K562 (cell line): ENCODE results near the gene ZNF236. TPM values are rescaled to one million over a fixed set of nuclear protein-coding genes. Genes with fewer than 3 reads are reported as not detected.

ENCODE experiments used
- ATAC-seq: fragments of 200-7000 bp; cut with Tn5 transposase; 3 replicates; pipeline ENCODE4 v1.9.1; 2020; ENCODE audit warnings: moderate library complexity
- BruUV-seq: library from RNA; stranded (reverse); fragments of 400-500 nt; replicated peaks from 2 replicates; lab custom pipeline; 2021; lab: Mats Ljungman, UMichigan
- CTCF ChIA-PET: fragments of 300-600 bp; formaldehyde crosslinking; extraction: SDS; loops from one replicate; lab custom pipeline; 2021; ENCODE audit warnings: low intra/inter-chr PET ratio; lab: Yijun Ruan, JAX
- POLR2A ChIA-PET: fragments of 300-600, 350-650 bp; sonication (Branson Sonifier 250); formaldehyde crosslinking; extraction: SDS; loops from one replicate; lab custom pipeline; 2021; ENCODE audit warnings: antibody characterized with exemption, inconsistent platforms; lab: Yijun Ruan, JAX
- DNase-seq, 4 experiments: peaks; one replicate each; pipeline versions ENCODE4 v3.0.0 to v3.0.0-alpha.2; 2011 to 2018; ENCODE audit warnings: low spot score in 3 of 4, mixed read lengths in 3 of 4; ENCODE audit errors: extremely low read depth in 1 of 4
- FAIRE-seq: peaks from 2 replicates; lab custom pipeline; 2011; peaks lifted over from hg19 to GRCh38; lab: Jason Lieb, UNC
- H2AFZ ChIP-seq: 2 replicates; pipeline ENCODE4 v1.6.0; 2011; ENCODE audit warnings: low read depth, low read length, control low read depth, inconsistent platforms
- H3K27ac ChIP-seq: fragments of 200-600 bp; 3 replicates; pipeline ENCODE4 v1.8.0; 2011; ENCODE audit warnings: low read depth, mild to moderate bottlenecking, control low read depth, inconsistent platforms, low read length, moderate library complexity, mixed read lengths; ENCODE audit errors: extremely low read depth
- H3K27me3 ChIP-seq, 2 experiments: fragments of 300-600 bp in 1 of 2; 2 replicates in 1 of 2; 3 replicates in 1 of 2; pipeline versions ENCODE4 v1.6.0 to v1.8.0; 2011; ENCODE audit warnings: inconsistent platforms in 2 of 2, low read length in 2 of 2, mild to moderate bottlenecking in 1 of 2, mixed read lengths in 1 of 2, moderate library complexity in 1 of 2; ENCODE audit not compliant: control insufficient read depth in 2 of 2, insufficient read depth in 2 of 2
- H3K36me3 ChIP-seq: fragments of 300-600 bp; 3 replicates; pipeline ENCODE4 v1.8.0; 2011; ENCODE audit warnings: mild to moderate bottlenecking, low read length, inconsistent platforms; ENCODE audit not compliant: control insufficient read depth, insufficient read depth
- H3K4me1 ChIP-seq, 2 experiments: fragments of 200-600 bp in 1 of 2; replicated peaks in 1 of 2; 2 replicates in 1 of 2; 3 replicates in 1 of 2; pipeline versions ENCODE4 v1.5.1 to v1.8.0; 2011; ENCODE audit warnings: inconsistent platforms in 2 of 2, low read length in 2 of 2, mild to moderate bottlenecking in 1 of 2, mixed read lengths in 1 of 2, moderate library complexity in 1 of 2; ENCODE audit not compliant: control insufficient read depth in 2 of 2, insufficient read depth in 2 of 2
- H3K4me2 ChIP-seq: 2 replicates; pipeline ENCODE4 v1.6.1; 2011; ENCODE audit warnings: low read length, control low read depth, inconsistent platforms, mixed read lengths; ENCODE audit not compliant: insufficient read depth
- H3K4me3 ChIP-seq: fragments of 200-600 bp; sonication (generic), shearing (Covaris generic); 2 replicates; pipeline ENCODE4 v1.5.1; 2016; ENCODE audit warnings: control low read depth, inconsistent platforms
- H3K79me2 ChIP-seq: fragments of 200-600 bp; 3 replicates; pipeline ENCODE4 v1.8.0; 2011; ENCODE audit warnings: low read length, inconsistent platforms; ENCODE audit not compliant: control insufficient read depth, insufficient read depth
- H3K9ac ChIP-seq, 2 experiments: 2 replicates each; pipeline versions ENCODE4 v1.6.0 to v1.6.1; 2011; ENCODE audit warnings: low read depth in 2 of 2, low read length in 2 of 2, control low read depth in 1 of 2, inconsistent platforms in 1 of 2, mild to moderate bottlenecking in 1 of 2, mixed read lengths in 1 of 2; ENCODE audit not compliant: insufficient read depth in 1 of 2
- H3K9me1 ChIP-seq: one replicate; pipeline ENCODE4 v1.6.0; 2011; ENCODE audit warnings: inconsistent platforms, mild to moderate bottlenecking, low read length, moderate library complexity; ENCODE audit not compliant: control insufficient read depth, insufficient read depth
- H3K9me3 ChIP-seq: replicated peaks from 2 replicates; pipeline ENCODE4 v1.5.1; 2011; ENCODE audit warnings: low read depth, low read length, inconsistent platforms; ENCODE audit not compliant: control insufficient read depth, insufficient read depth
- H4K20me1 ChIP-seq: replicated peaks from 2 replicates; pipeline ENCODE4 v1.6.1; 2011; ENCODE audit warnings: low read length, inconsistent platforms, mixed read lengths; ENCODE audit not compliant: control insufficient read depth, insufficient read depth
- BCL6 ChIP-seq: fragments of 250-450 bp; sonication (Bioruptor Pico); IDR thresholded peaks from 2 replicates; pipeline ENCODE4 v1.4.0; 2020
- BRCA1 ChIP-seq, 2 experiments: fragments of 450-650 bp in 1 of 2; sonication (generic) in 1 of 2; formaldehyde crosslinking in 1 of 2; IDR thresholded peaks; 2 replicates each; pipeline versions ENCODE4 v1.5.0 to v1.6.1; 2017 to 2020; ENCODE audit warnings: mild to moderate bottlenecking in 1 of 2, missing genetic modification reagents in 1 of 2
- FOXA1 ChIP-seq: fragments of 450-650 bp; IDR thresholded peaks from 2 replicates; pipeline ENCODE4 v1.6.1; 2016; ENCODE audit warnings: mild to moderate bottlenecking, borderline replicate concordance
- FOXP4 ChIP-seq: sonication (generic); formaldehyde crosslinking; IDR thresholded peaks from 2 replicates; pipeline ENCODE4 v1.8.0; 2022; ENCODE audit warnings: mild to moderate bottlenecking, missing genetic modification reagents, borderline replicate concordance
- NFE2L1 ChIP-seq: fragments of 450-650 bp; IDR thresholded peaks from 2 replicates; pipeline ENCODE4 v1.6.1; 2016; ENCODE audit warnings: missing genetic modification characterization, low read depth, mild to moderate bottlenecking, missing compliant biosample characterization, moderate library complexity, borderline replicate concordance
- NFXL1 ChIP-seq: fragments of 450-650 bp; formaldehyde crosslinking; IDR thresholded peaks from 2 replicates; pipeline ENCODE4 v1.4.0; 2021; ENCODE audit warnings: mild to moderate bottlenecking
- PTTG1 ChIP-seq: fragments of 450-650 bp; IDR thresholded peaks from 2 replicates; pipeline ENCODE4 v1.6.1; 2016; ENCODE audit warnings: low read depth, mild to moderate bottlenecking, missing genetic modification characterization, missing compliant biosample characterization
- STAT5A ChIP-seq: IDR thresholded peaks from 2 replicates; pipeline ENCODE4 v1.6.1; 2012; ENCODE audit warnings: low read length, inconsistent platforms, borderline replicate concordance
- ZNF445 ChIP-seq: fragments of 250-450 bp; sonication (Bioruptor Pico); IDR thresholded peaks from 2 replicates; pipeline ENCODE4 v1.4.0; 2020; ENCODE audit warnings: low read depth, mild to moderate bottlenecking, moderate library complexity
- ZNF511 ChIP-seq: sonication (generic); formaldehyde crosslinking; IDR thresholded peaks from 2 replicates; pipeline ENCODE4 v1.8.0; 2022; ENCODE audit warnings: mild to moderate bottlenecking, missing genetic modification reagents
- WGBS: fragments of 100-300 bp; shearing (Covaris generic); methylation state at CpG from one replicate; pipeline ENCODE4 v1.1.6; 2016; ENCODE audit warnings: low coverage, mixed read lengths; ENCODE audit not compliant: insufficient coverage; ENCODE audit errors: missing lambda C conversion rate; 5-methylcytosine and 5-hydroxymethylcytosine counted together
- in situ Hi-C: fragments of 300-500 bp; cut with MboI; formaldehyde crosslinking; loops from 4 replicates; pipeline ENCODE4 v1.15.0; 2018; ENCODE audit warnings: inconsistent platforms, mixed read lengths
- intact Hi-C: fragments of 100-400 bp; cut with micrococcal nuclease; formaldehyde crosslinking; loops from 2 replicates; pipeline ENCODE4 v1.14.2; 2022
- polyA plus RNA-seq, 8 experiments: library from polyadenylated mRNA; depleted of rRNA in 4 of 8; stranded (reverse) in 5 of 8; unstranded in 3 of 8; fragments of >200 nt; fragmentation: Nextera tagmentation in 2 of 8; fragmentation: Illumina TruSeq in 1 of 8; extraction: Ambion mirVana in 2 of 8; extraction: Trizol in 1 of 8; gene quantifications; 2 replicates each; pipeline versions ENCODE4 v1.2.1 to v1.2.3, GENCODE V29; 2011 to 2014; ENCODE audit warnings: inconsistent platforms in 1 of 8, missing spikeins in 1 of 8
- total RNA-seq, 7 experiments: library from RNA; depleted of rRNA in 6 of 7; stranded (reverse); fragments of >200 nt in 6 of 7; fragmentation: Illumina TruSeq in 2 of 7; extraction: Trizol in 2 of 7; gene quantifications; 2 replicates each; pipeline versions ENCODE4 v1.2.1 to v1.2.3, GENCODE V29; 2011 to 2021; ENCODE audit warnings: low replicate concordance in 1 of 7

Gene ZNF236
- total and polyA plus RNA-seq, 9 of the 15 experiments (the other 6 are each of a cell fraction or from before 2014, with no cell fraction given), result 0.35 to 8.7 (median 3.4) TPM

DNA sequence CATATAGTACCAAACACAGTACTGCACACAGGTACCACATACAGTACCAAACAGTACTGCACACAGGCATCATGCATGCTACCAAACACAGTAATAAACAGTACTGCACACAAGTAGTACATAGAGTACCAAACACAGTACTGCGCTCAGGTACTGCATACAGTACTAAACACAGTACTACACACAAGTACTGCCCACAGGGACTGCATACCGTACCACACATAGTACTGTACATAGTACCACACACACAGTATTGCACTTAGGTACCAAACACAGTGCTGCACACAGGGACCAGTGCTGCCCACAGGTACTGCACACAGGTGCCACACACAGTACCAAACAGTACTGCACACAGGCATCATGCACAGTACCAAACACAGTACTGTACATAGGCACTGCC is 74.9 kb downstream of the ZNF236 start:
- FAIRE-seq, result no peak

DNA sequence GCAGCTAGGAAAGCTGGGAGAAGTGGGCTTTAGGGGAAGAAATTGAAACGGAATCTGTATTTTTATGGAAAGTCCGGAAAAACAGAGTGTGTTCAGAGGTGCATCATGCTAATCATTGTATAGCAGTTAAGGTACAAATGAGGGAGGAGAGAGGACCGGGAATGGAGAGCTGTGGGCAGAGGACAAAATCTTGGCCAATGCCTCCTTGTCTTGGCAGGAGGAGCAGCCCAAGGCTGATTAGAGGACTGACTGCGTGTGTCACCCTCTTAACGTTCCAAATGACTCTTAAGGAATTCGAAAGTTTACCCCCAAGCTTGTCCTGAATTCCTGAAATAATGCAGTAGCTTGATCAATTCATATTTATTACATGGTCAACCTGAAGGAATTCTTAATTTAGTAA is 81.0 kb downstream of the ZNF236 start:
- CTCF ChIA-PET, result no interaction called here
- no peak overlapping the region for H3K4me3 ChIP-seq
- DNase-seq (no peak), FAIRE-seq (no peak), ATAC-seq (no peak)
- no peak overlapping the region for H3K9ac ChIP-seq
- no peaks in the 10 kb centered on the region for H3K9me3 ChIP-seq
- no peak overlapping the region for H2AFZ ChIP-seq
- H3K27ac ChIP-seq, result no peak overlapping the region
- H3K4me1 ChIP-seq, result no peaks in the 10 kb centered on the region
- POLR2A ChIA-PET, result no interaction called here
- no peaks in the 10 kb centered on the region for H3K79me2 ChIP-seq
- H3K9me1 ChIP-seq, result no peaks in the 10 kb centered on the region
- 83% methylated on average over 6 of the region's 6 CpGs for WGBS
- no peaks in the 10 kb centered on the region for H4K20me1 ChIP-seq
- no peak overlapping the region for H3K4me2 ChIP-seq
- no TSS peak for BruUV-seq
- H3K36me3 ChIP-seq, result peaks cover 11% of the 10 kb centered on the region; the same call in 1 of the 3 replicates
- no peaks in the 10 kb centered on the region for H3K27me3 ChIP-seq
- in situ Hi-C loops, result no loop called here
- intact Hi-C loops, result no loop called here
- TF ChIP-seq PTTG1 (tag), result no peak
- TF ChIP-seq NFXL1 (CRISPR knock-in tag), result no peak
- TF ChIP-seq BCL6 (CRISPR knock-in tag), result no peak
- TF ChIP-seq STAT5A, result no peak
- TF ChIP-seq ZNF511 (CRISPR knock-in tag), result no peak
- TF ChIP-seq ZNF445, result no peak
- TF ChIP-seq FOXP4 (CRISPR knock-in tag), result no peak
- no peak for TF ChIP-seq FOXA1
- no peak for TF ChIP-seq BRCA1 (IDR thresholded peaks at IDR 0.05)
- no peak for TF ChIP-seq BRCA1 (CRISPR knock-in tag; IDR thresholded peaks at IDR 0.05)

More for the DNA sequence above, 74.9 kb downstream of the ZNF236 start:
- WGBS, result 94% methylated on average over 2 of the region's 2 CpGs
- Histone ChIP-seq H4K20me1 (no peaks in the 10 kb centered on the region), H3K9me1 (no peaks in the 10 kb centered on the region), H3K4me1 (no peaks in the 10 kb centered on the region), H3K9ac (no peak overlapping the region), H3K4me3 (no peak overlapping the region), H3K4me2 (no peak overlapping the region), H3K9me3 (no peaks in the 10 kb centered on the region; the same call in 1 of the 2 replicates), H3K27me3 (no peaks in the 10 kb centered on the region), H2AFZ (no peak overlapping the region), H3K79me2 (no peaks in the 10 kb centered on the region), H3K36me3 (peaks cover 35% of the 10 kb centered on the region; the same call in 2 of the 3 replicates), H3K27ac (no peak overlapping the region)
- DNase-seq (no peak), ATAC-seq (no peak)
- CTCF ChIA-PET, result no interaction called here
- intact Hi-C loops (no loop called here), in situ Hi-C loops (no loop called here)
- BruUV-seq, result no TSS peak
- no peak for TF ChIP-seq NFE2L1 (tag)
- POLR2A ChIA-PET, result no interaction called here
